Loucy (cell line): ENCODE results near the gene RPS4Y2.

Source experiments
- H2AFZ ChIP-seq: fragments of 200-600 bp; sonication (generic); 2 replicates; pipeline ENCODE4 v1.6.0; 2016; ENCODE audit warnings: antibody characterized with exemption, mild to moderate bottlenecking, low read length, moderate library complexity
- H3F3A ChIP-seq: fragments of 200-600 bp; 2 replicates; pipeline ENCODE4 v1.6.0; 2016; ENCODE audit warnings: antibody characterized with exemption, low read depth, mild to moderate bottlenecking
- H3K27me3 ChIP-seq: fragments of 200-600 bp; sonication (generic); 2 replicates; pipeline ENCODE4 v1.6.1; 2014; ENCODE audit warnings: low read length, mild to moderate bottlenecking; ENCODE audit not compliant: insufficient read depth, poor library complexity, severe bottlenecking
- H3K36me3 ChIP-seq: fragments of 200-600 bp; sonication (generic); 2 replicates; pipeline ENCODE4 v1.6.1; 2016; ENCODE audit warnings: low read length; ENCODE audit not compliant: insufficient read depth
- H3K4me1 ChIP-seq: fragments of 200-600 bp; sonication (generic); 2 replicates; pipeline ENCODE4 v1.5.1; 2014; ENCODE audit warnings: low read length, mild to moderate bottlenecking; ENCODE audit not compliant: insufficient read depth, poor library complexity, severe bottlenecking
- H3K4me2 ChIP-seq: fragments of 200-600 bp; sonication (generic); 2 replicates; pipeline ENCODE4 v1.6.0; 2014; ENCODE audit warnings: antibody characterized with exemption, low read length, low read depth, mild to moderate bottlenecking; ENCODE audit not compliant: poor library complexity, severe bottlenecking
- H3K4me3 ChIP-seq: fragments of 200-600 bp; sonication (generic); 2 replicates; pipeline ENCODE4 v1.5.1; 2014; ENCODE audit warnings: low read length, mild to moderate bottlenecking, mixed read lengths; ENCODE audit not compliant: poor library complexity, severe bottlenecking
- H3K79me2 ChIP-seq: fragments of 200-600 bp; sonication (generic); 2 replicates; pipeline ENCODE4 v1.6.1; 2014; ENCODE audit warnings: low read length; ENCODE audit not compliant: insufficient read depth
- H3K9ac ChIP-seq: fragments of 200-600 bp; sonication (generic); 2 replicates; pipeline ENCODE4 v1.6.0; 2014; ENCODE audit warnings: mild to moderate bottlenecking, low read depth, low read length, moderate library complexity; ENCODE audit not compliant: poor library complexity, severe bottlenecking
- H3K9me2 ChIP-seq: fragments of 200-600 bp; sonication (generic); replicated peaks from 2 replicates; pipeline ENCODE4 v1.6.1; 2016; ENCODE audit warnings: low read depth, low read length, mixed read lengths
- H3K9me3 ChIP-seq: fragments of 200-600 bp; sonication (generic); 2 replicates; pipeline ENCODE4 v1.6.1; 2014; ENCODE audit warnings: mild to moderate bottlenecking, antibody characterized with exemption, low read length, low read depth; ENCODE audit not compliant: insufficient read depth
- H4K20me1 ChIP-seq: fragments of 200-600 bp; sonication (generic); 2 replicates; pipeline ENCODE4 v1.6.0; 2014; ENCODE audit warnings: antibody characterized with exemption, low read length, mild to moderate bottlenecking; ENCODE audit not compliant: insufficient read depth, poor library complexity, severe bottlenecking
- EZH2phosphoT487 ChIP-seq: fragments of 200-600 bp; IDR thresholded peaks from 2 replicates; pipeline ENCODE4 v1.6.1; 2018; ENCODE audit warnings: antibody characterized with exemption, mild to moderate bottlenecking, moderate library complexity, borderline replicate concordance
- TF ChIP-seq, protein P1 (sequence below): fragments of 200-600 bp; sonication (generic); conservative IDR thresholded peaks from 2 replicates; pipeline ENCODE4 v1.5.1; 2014; ENCODE audit warnings: mild to moderate bottlenecking, antibody characterized with exemption, low read length

Gene RPS4Y2

DNA sequence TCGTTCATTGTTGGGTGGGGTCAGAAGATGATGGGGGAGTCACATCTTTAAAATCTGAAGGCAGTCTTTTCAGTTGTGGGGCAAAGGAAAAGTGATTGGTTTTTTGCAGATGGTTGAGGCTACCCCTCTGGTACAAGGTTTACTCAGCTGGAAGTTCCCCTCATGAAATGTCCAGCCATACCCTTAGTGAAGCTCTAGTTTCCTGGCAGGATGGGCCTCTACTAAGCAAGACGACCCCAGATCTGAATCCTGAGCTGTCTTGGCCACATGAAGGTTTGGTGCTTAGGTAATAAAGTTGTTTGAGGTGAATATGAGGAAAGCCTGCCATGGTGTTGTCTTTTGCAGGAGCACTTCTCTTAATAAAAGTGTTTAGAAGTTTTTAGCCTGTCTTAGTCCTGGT, 9.2 kb downstream of the RPS4Y2 start:
- Histone ChIP-seq H4K20me1 (no peaks in the 10 kb centered on the region), H3K79me2 (no peaks in the 10 kb centered on the region), H3K36me3 (no peaks in the 10 kb centered on the region), H3K4me1 (no peaks in the 10 kb centered on the region), H2AFZ (no peak overlapping the region), H3K9me3 (no peaks in the 10 kb centered on the region), H3F3A (no peaks in the 10 kb centered on the region), H3K9me2 (no peaks in the 10 kb centered on the region), H3K9ac (no peak overlapping the region), H3K4me3 (no peak overlapping the region), H3K27me3 (no peaks in the 10 kb centered on the region), H3K4me2 (no peak overlapping the region)
- TF ChIP-seq, protein P1, sequence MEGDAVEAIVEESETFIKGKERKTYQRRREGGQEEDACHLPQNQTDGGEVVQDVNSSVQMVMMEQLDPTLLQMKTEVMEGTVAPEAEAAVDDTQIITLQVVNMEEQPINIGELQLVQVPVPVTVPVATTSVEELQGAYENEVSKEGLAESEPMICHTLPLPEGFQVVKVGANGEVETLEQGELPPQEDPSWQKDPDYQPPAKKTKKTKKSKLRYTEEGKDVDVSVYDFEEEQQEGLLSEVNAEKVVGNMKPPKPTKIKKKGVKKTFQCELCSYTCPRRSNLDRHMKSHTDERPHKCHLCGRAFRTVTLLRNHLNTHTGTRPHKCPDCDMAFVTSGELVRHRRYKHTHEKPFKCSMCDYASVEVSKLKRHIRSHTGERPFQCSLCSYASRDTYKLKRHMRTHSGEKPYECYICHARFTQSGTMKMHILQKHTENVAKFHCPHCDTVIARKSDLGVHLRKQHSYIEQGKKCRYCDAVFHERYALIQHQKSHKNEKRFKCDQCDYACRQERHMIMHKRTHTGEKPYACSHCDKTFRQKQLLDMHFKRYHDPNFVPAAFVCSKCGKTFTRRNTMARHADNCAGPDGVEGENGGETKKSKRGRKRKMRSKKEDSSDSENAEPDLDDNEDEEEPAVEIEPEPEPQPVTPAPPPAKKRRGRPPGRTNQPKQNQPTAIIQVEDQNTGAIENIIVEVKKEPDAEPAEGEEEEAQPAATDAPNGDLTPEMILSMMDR: no peak
- no peak for TF ChIP-seq EZH2phosphoT487

DNA sequence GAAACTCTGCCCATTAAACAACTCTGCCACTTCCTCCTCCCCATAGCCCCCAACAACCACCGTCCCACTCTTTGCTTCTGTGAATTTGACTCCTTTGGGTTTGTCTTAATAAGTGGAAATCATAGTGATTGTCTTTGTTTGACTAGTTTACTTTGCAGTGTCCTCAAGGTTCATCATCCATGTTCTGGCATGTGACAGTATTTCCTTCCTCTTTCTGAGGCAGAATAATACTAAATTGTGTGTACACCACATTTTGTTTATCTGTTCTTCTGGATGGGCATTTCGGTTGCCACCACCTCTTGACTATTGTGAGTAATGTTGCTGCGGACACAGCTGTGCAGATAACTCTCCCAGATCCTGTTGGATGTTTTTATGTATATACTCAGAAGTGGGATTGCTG, 14.8 kb downstream of the RPS4Y2 start:
- TF ChIP-seq, protein P1: no peak
- no peak for TF ChIP-seq EZH2phosphoT487
- Histone ChIP-seq H3F3A (no peaks in the 10 kb centered on the region), H4K20me1 (no peaks in the 10 kb centered on the region), H3K4me3 (no peak overlapping the region), H3K79me2 (no peaks in the 10 kb centered on the region), H3K9me3 (no peaks in the 10 kb centered on the region), H3K9me2 (no peaks in the 10 kb centered on the region), H3K9ac (no peak overlapping the region), H3K27me3 (no peaks in the 10 kb centered on the region), H3K4me2 (no peak overlapping the region), H3K36me3 (no peaks in the 10 kb centered on the region), H3K4me1 (no peaks in the 10 kb centered on the region), H2AFZ (no peak overlapping the region)

- H3K9me3 ChIP-seq: no peaks in the 10 kb centered on the region
- H2AFZ ChIP-seq: no peak overlapping the region
- no peaks in the 10 kb centered on the region for H3K4me1 ChIP-seq
- no peak overlapping the region for H3K4me2 ChIP-seq
- H3K36me3 ChIP-seq: no peaks in the 10 kb centered on the region
- H3K79me2 ChIP-seq: no peaks in the 10 kb centered on the region
- no peaks in the 10 kb centered on the region for H4K20me1 ChIP-seq
- H3K9me2 ChIP-seq: no peaks in the 10 kb centered on the region
- no peaks in the 10 kb centered on the region for H3F3A ChIP-seq
- H3K27me3 ChIP-seq: no peaks in the 10 kb centered on the region
- no peak overlapping the region for H3K9ac ChIP-seq
- H3K4me3 ChIP-seq: no peak overlapping the region
- TF ChIP-seq EZH2phosphoT487: no peak
- TF ChIP-seq, protein P1: no peak
Observed at GRCh38 chrY:20776104-20776503, 20.2 kb downstream of the RPS4Y2 start.
